ENCODE results near the gene MTURN.

The MTURN gene

DNA sequence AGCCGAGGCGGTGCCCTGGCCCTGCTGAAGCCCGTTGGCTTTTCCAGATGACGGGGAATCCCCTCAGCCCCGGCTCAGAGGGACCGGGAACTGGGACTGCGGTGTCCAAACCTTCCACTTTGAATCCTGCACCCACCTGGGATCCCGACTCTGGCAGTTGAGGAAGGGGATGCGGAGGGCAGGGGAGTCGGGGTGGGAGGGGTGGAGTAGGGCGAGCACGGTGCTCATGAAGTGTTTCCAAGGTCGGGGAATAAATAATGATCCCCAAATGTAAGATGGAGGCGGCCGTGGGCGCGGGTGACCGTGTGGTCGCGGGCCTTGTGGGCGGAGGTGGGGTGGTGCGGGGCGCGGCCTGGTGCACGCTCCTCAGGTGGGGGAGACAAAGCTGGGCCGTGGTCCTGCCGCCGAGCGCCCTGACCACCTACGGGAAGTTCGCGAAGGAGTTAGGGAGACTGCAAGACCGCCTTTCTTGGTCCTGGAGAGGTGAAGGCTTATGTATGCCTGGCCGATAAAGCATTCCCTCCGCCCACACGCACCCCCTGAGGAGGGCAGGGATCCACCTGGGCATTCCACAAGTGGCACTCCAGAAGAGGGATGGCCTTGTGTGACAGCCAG, 1.4 kb downstream of the MTURN start:
- Histone ChIP-seq H3K4me3 (ENCODE audit: extremely low read depth, insufficient read depth, low read length, poor library complexity, severe bottlenecking) (peak overlapping the region; percentile 73), H3K36me3 (ENCODE audit: control insufficient read depth, insufficient read depth, low read length) (peaks cover 3% of the 10 kb centered on the region), H3K27ac (ENCODE audit: low read depth, low read length, severe bottlenecking) (no peak overlapping the region), H3K9me3 (ENCODE audit: control insufficient read depth, low read length) (no peaks in the 10 kb centered on the region), H3K4me1 (ENCODE audit: control insufficient read depth, insufficient read depth, low read length, poor library complexity, severe bottlenecking) (no peaks in the 10 kb centered on the region)
- WGBS, 2 experiments (ENCODE audit: insufficient coverage in 2 of 2) = 7 to 9% methylated on average over 13 to 26 of the region's 36 CpGs

DNA sequence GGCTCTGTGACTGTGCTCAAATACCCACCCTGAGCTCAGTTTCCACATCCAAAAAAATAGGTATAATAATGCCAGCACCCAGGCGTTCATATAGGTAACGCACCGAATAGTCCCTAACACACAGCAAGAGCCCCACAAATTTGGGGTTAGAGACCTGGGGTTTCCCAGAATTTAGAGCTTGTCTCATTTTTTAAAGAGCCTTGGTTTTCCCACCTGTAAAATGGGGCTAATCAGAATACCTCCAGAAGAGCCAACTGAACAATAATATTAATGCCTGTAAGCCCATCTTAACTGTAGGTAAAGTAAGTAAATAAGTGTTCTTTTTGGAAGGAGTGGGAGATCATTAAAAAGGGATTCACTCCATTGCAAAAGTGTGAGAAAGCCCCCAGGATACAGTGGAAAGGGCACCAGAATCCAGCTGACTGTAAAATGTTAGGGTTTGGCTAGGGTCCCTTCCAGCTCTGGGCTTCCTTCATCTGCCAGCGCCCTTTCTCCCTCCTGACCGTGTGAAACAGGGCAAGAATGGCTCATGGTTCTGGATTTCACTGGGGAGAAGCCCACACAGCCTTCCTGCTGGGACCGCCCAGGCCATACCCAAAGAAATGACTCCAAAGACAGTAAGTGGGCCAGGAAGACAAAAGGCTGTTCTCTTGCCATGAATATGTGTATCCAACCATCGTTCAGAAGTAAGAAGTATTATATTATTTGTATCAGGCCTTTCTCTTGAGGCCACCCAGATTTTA, 2.1 kb downstream of the MTURN start:
- Histone ChIP-seq H3K4me1 (ENCODE audit: control insufficient read depth, insufficient read depth, low read length, poor library complexity, severe bottlenecking) (no peaks in the 10 kb centered on the region), H3K36me3 (ENCODE audit: control insufficient read depth, insufficient read depth, low read length) (peaks cover 3% of the 10 kb centered on the region), H3K4me3 (ENCODE audit: extremely low read depth, insufficient read depth, low read length, poor library complexity, severe bottlenecking) (peak overlapping the region; percentile 73), H3K27ac (ENCODE audit: low read depth, low read length, severe bottlenecking) (no peak overlapping the region), H3K9me3 (ENCODE audit: control insufficient read depth, low read length) (no peaks in the 10 kb centered on the region)
- 89 to 94% methylated on average over 4 to 6 of the region's 7 CpGs for WGBS, 2 experiments (ENCODE audit: insufficient coverage in 2 of 2)

DNA sequence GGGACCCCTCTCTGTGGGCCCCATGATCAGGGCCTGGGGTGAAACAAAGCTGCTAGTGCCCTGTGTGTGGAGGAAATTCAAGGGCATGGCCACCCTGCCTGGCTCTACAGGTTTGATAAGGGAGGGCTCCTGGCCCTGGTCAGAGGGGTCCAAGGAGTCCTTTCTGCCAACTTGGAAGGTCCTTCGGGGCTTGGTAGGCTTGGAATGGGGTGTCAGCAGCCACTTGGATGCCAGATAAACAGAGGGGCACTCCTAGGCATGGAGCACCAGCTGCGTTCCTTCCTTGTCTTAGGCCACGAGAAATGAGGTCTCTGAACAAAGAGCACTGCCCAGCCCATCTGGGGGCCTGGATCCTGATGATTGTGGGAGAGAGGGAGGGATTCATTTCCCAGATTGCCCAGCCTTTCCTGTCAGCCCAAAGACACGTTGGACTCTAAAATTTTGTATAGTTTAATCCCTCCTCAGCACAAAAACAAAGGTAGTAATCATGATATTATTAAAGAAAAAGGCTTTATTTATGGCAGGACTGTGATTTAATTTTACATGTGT, 5.1 kb downstream of the MTURN start:
- H3K4me3 ChIP-seq (ENCODE audit: extremely low read depth, insufficient read depth, low read length, poor library complexity, severe bottlenecking) = no peak overlapping the region
- peaks cover 3% of the 10 kb centered on the region for H3K36me3 ChIP-seq (ENCODE audit: control insufficient read depth, insufficient read depth, low read length)
- no peak overlapping the region for H3K27ac ChIP-seq (ENCODE audit: low read depth, low read length, severe bottlenecking)
- peaks cover 15% of the 10 kb centered on the region for H3K4me1 ChIP-seq (ENCODE audit: control insufficient read depth, insufficient read depth, low read length, poor library complexity, severe bottlenecking)
- WGBS, 2 experiments (ENCODE audit: insufficient coverage in 2 of 2) = 93 to 100% methylated on average over 1 to 3 of the region's 4 CpGs
- H3K9me3 ChIP-seq (ENCODE audit: control insufficient read depth, low read length) = no peaks in the 10 kb centered on the region

DNA sequence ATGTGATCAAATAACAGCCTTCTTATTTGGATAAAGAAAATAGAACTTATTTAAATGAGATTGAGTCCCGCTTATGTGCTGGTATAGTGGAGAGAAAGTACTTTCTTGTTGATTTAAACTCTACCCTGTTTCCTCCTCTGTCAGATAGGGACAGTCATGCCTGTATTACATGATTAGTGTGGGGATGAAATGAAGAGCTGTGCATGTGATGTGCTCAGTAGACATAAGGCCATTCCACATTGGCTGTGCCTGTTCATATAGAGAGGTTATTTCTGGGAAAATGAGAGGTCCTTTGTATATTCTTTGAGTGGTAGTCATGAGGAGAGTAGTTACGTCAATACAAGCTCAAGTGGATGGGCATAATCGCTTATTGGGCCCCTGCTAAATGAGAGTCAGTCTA, 5.7 kb downstream of the MTURN start:
- Histone ChIP-seq H3K4me1 (ENCODE audit: control insufficient read depth, insufficient read depth, low read length, poor library complexity, severe bottlenecking) (peaks cover 15% of the 10 kb centered on the region), H3K36me3 (ENCODE audit: control insufficient read depth, insufficient read depth, low read length) (peaks cover 3% of the 10 kb centered on the region)

DNA sequence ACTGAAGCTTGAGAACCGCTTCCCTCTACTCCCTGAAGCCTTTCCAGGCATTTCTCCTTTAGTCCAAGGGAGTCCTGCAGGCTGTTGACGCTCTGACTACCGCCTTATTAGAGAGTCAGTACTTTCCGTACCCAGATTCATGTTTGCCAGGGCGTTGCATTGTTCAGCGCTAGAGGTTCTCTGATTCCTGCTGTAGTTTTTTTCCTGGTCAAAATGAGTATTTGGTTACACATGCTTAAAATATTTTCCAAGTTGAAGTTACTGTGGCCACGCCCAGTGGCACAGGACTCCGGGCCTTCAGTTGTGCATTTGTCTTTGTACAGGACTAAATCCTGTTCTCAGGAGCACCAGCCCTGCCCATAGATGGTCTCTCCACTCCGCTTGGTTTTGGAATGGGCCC, 7.9 kb downstream of the MTURN start:
- no peak overlapping the region for H3K4me3 ChIP-seq (ENCODE audit: extremely low read depth, insufficient read depth, low read length, poor library complexity, severe bottlenecking)
- no peak overlapping the region for H3K27ac ChIP-seq (ENCODE audit: low read depth, low read length, severe bottlenecking)
- 91 to 94% methylated on average over 9 of the region's 9 CpGs for WGBS, 2 experiments (ENCODE audit: insufficient coverage in 2 of 2)
- peaks cover 27% of the 10 kb centered on the region for H3K4me1 ChIP-seq (ENCODE audit: control insufficient read depth, insufficient read depth, low read length, poor library complexity, severe bottlenecking)
- peaks cover 3% of the 10 kb centered on the region for H3K36me3 ChIP-seq (ENCODE audit: control insufficient read depth, insufficient read depth, low read length)
- H3K9me3 ChIP-seq (ENCODE audit: control insufficient read depth, low read length) = no peaks in the 10 kb centered on the region

More for the DNA sequence above, 5.7 kb downstream of the MTURN start:
- no peak overlapping the region for H3K4me3 ChIP-seq (ENCODE audit: extremely low read depth, insufficient read depth, low read length, poor library complexity, severe bottlenecking)
- no peaks in the 10 kb centered on the region for H3K9me3 ChIP-seq (ENCODE audit: control insufficient read depth, low read length)
- WGBS, 2 experiments (ENCODE audit: insufficient coverage in 2 of 2) = 100% methylated on average over 1 to 2 of the region's 3 CpGs
- no peak overlapping the region for H3K27ac ChIP-seq (ENCODE audit: low read depth, low read length, severe bottlenecking)

DNA sequence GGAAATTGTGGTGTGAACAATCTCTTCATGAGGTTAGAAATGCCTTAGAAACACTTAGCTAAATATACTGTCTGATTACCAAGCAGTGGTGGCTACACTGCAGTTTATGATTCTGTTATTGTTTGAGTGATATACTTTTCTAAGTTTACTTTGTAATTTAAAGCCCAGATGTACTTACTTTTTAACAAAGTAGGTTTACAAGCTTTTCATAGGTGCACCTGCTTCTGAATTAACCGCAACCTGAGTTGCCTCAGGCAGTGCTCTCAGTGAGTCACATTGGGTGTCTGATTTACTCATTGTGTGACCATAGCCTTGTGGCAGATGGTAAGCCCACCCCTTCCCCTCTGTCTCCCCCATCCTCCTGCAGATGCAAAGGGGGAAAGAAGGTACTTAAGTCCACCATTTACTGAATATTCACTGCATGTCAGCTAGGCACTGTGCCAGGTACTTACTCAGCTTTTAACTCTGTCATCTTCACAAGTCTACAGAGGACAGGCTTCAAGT, 9.0 kb downstream of the MTURN start:
- H3K9me3 ChIP-seq (ENCODE audit: control insufficient read depth, low read length) = no peaks in the 10 kb centered on the region
- peaks cover 3% of the 10 kb centered on the region for H3K36me3 ChIP-seq (ENCODE audit: control insufficient read depth, insufficient read depth, low read length)
- WGBS, 2 experiments (ENCODE audit: insufficient coverage in 2 of 2) = 100% methylated on average over 1 of the region's 1 CpG; no CpG with 5 or more reads in 1 of the 2 experiments
- peaks cover 27% of the 10 kb centered on the region for H3K4me1 ChIP-seq (ENCODE audit: control insufficient read depth, insufficient read depth, low read length, poor library complexity, severe bottlenecking)
- no peak overlapping the region for H3K4me3 ChIP-seq (ENCODE audit: extremely low read depth, insufficient read depth, low read length, poor library complexity, severe bottlenecking)
- no peak overlapping the region for H3K27ac ChIP-seq (ENCODE audit: low read depth, low read length, severe bottlenecking)

DNA sequence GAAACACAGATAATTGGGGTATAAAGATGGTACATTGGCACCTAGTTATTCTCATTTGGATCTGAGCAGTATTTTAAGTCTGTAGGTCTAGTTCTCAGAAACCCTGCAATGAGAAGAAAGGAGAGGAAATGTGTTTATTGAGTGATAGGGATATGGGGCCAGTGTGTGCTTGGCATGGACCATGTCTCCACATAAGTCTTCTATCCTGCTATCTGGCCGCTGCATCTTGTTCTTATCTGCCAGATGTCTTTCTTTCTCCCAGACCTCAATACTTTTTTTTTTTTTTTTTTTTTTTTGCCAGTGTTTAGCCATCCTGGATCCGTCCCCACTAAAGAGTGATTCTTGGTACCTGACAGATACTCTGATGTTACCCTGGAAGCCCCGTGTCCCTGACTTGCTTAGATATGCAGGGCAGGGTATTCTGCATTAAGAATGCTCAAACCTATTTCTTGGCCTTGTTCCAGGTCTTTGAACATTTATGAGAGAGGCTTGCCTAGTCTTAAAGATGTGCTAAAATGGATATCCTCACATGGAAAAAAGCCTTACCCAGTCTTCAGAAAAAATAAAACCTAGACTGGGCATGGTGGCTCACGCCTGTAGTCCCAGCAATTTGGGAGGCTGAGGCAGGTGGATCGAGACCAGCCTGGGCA, 10.0 kb downstream of the MTURN start:
- Histone ChIP-seq H3K27ac (ENCODE audit: low read depth, low read length, severe bottlenecking) (no peak overlapping the region), H3K4me1 (ENCODE audit: control insufficient read depth, insufficient read depth, low read length, poor library complexity, severe bottlenecking) (peaks cover 27% of the 10 kb centered on the region), H3K36me3 (ENCODE audit: control insufficient read depth, insufficient read depth, low read length) (no peaks in the 10 kb centered on the region), H3K4me3 (ENCODE audit: extremely low read depth, insufficient read depth, low read length, poor library complexity, severe bottlenecking) (no peak overlapping the region), H3K9me3 (ENCODE audit: control insufficient read depth, low read length) (no peaks in the 10 kb centered on the region)
- 89% methylated on average over 4 of the region's 5 CpGs; no CpG with 5 or more reads in 1 of the 2 experiments for WGBS, 2 experiments (ENCODE audit: insufficient coverage in 2 of 2)

DNA sequence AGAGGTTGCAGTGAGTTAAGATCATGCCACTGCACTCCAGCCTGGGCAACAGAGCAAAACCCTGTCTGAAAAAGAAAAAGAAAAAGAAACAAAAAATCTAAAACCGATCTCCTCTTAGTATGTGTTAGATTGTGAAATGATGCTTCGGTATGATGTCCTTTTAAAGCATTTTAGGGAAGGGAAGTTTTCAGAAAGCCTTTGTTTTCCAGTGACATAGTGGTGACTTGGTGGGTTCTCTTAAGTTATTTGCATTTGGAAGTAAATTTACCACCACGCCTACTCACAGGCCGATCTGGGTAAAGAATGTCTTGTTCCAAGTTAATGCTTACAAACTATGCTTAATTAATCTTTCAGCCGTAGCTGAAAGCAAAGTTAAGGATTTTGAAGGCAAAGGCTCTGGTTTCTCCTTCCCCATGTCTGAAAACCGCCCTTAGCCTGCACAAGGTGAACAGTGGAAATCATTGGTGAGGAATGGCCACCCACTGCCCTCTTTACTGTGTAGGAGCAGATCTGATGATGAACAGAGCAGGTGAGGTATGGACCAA, 10.7 kb downstream of the MTURN start:
- peak overlapping the region; percentile 52 for H3K27ac ChIP-seq (ENCODE audit: low read depth, low read length, severe bottlenecking)
- H3K9me3 ChIP-seq (ENCODE audit: control insufficient read depth, low read length) = no peaks in the 10 kb centered on the region
- H3K4me1 ChIP-seq (ENCODE audit: control insufficient read depth, insufficient read depth, low read length, poor library complexity, severe bottlenecking) = peaks cover 27% of the 10 kb centered on the region
- no peak overlapping the region for H3K4me3 ChIP-seq (ENCODE audit: extremely low read depth, insufficient read depth, low read length, poor library complexity, severe bottlenecking)
- WGBS, 2 experiments (ENCODE audit: insufficient coverage in 2 of 2) = 86 to 93% methylated on average over 2 to 4 of the region's 6 CpGs
- no peaks in the 10 kb centered on the region for H3K36me3 ChIP-seq (ENCODE audit: control insufficient read depth, insufficient read depth, low read length)

DNA sequence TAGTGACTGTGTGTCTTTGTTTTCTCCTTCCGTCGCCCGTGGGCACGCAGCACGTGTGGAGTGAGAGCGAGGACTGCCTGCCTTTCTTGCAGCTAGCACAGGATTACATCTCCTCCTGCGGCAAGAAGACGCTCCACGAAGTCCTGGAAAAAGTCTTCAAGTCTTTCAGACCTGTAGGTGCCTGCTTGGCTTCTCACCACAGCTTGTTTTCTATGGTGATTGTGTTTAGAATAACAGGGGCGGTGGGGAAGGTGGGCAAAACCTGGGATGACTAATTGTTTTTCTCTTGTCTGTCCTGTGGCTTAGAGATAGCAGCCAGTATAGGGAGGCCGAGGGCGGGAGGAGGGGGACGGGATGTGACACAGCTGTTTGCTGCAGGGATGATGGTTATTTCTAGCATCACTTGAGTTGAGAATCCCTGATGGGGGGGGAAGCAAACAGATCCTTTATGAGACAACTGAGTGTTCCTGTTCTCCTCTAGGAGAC, 11.4 kb downstream of the MTURN start:
- H3K4me1 ChIP-seq (ENCODE audit: control insufficient read depth, insufficient read depth, low read length, poor library complexity, severe bottlenecking) = peaks cover 27% of the 10 kb centered on the region
- WGBS, 2 experiments (ENCODE audit: insufficient coverage in 2 of 2) = 68 to 72% methylated on average over 12 to 13 of the region's 13 CpGs
- H3K27ac ChIP-seq (ENCODE audit: low read depth, low read length, severe bottlenecking) = peak overlapping the region; percentile 52
- H3K4me3 ChIP-seq (ENCODE audit: extremely low read depth, insufficient read depth, low read length, poor library complexity, severe bottlenecking) = no peak overlapping the region
- no peaks in the 10 kb centered on the region for H3K36me3 ChIP-seq (ENCODE audit: control insufficient read depth, insufficient read depth, low read length)
- H3K9me3 ChIP-seq (ENCODE audit: control insufficient read depth, low read length) = no peaks in the 10 kb centered on the region

DNA sequence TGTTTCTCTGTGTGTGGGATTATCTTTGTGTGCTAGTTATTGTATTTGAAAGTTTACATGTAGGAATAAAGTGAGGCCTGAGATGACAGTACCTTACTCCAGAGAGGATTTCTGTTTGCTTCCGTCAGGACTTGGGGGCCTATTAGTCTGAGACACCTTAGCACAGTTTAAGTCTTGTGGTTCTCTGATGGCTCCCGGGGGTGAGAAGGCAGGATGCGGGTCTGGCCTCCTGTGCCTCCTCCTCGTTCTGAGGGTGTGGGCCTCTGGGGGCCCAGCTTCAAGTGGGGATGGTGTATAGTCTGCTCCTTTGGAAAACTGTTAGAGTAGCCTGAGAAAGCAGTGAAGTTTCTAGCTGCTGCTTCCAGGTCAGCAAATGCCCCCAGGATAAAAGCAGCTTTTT, 12.4 kb downstream of the MTURN start:
- Histone ChIP-seq H3K4me1 (ENCODE audit: control insufficient read depth, insufficient read depth, low read length, poor library complexity, severe bottlenecking) (peaks cover 27% of the 10 kb centered on the region), H3K9me3 (ENCODE audit: control insufficient read depth, low read length) (no peaks in the 10 kb centered on the region), H3K36me3 (ENCODE audit: control insufficient read depth, insufficient read depth, low read length) (peaks cover 7% of the 10 kb centered on the region), H3K4me3 (ENCODE audit: extremely low read depth, insufficient read depth, low read length, poor library complexity, severe bottlenecking) (no peak overlapping the region), H3K27ac (ENCODE audit: low read depth, low read length, severe bottlenecking) (no peak overlapping the region)
- 82 to 87% methylated on average over 3 of the region's 4 CpGs for WGBS, 2 experiments (ENCODE audit: insufficient coverage in 2 of 2)

Measured in mesodermal cell (in vitro differentiated cells).